A549 (cell line): ENCODE measurements around the gene CLEC3A. TPM values are rescaled to one million over a fixed set of nuclear protein-coding genes. Genes with fewer than 3 reads are reported as not detected.

ENCODE experiments used
- ATAC-seq, 2 experiments: fragments of 200-7000 bp in 1 of 2; fragments of >200 bp in 1 of 2; cut with Nextera tagmentation in 1 of 2; cut with Tn5 transposase in 1 of 2; 3 replicates each; pipeline versions ENCODE4 v1.8.0 to v1.9.1; 2018 to 2020; ENCODE audit warnings: mild to moderate bottlenecking in 1 of 2, moderate library complexity in 1 of 2
- CTCF ChIA-PET: fragments of 300-600 bp; sonication (Branson Sonifier 250); formaldehyde crosslinking; extraction: SDS; loops from one replicate; lab custom pipeline; 2021; ENCODE audit warnings: antibody characterized with exemption, inconsistent platforms; lab: Yijun Ruan, JAX
- POLR2A ChIA-PET: fragments of 350-600 bp; formaldehyde crosslinking; extraction: SDS; loops from one replicate; lab custom pipeline; 2021; ENCODE audit warnings: antibody characterized with exemption, inconsistent platforms; lab: Yijun Ruan, JAX
- DNase-seq, 2 experiments: peaks; one replicate each; pipeline versions ENCODE4 v3.0.0 to v3.0.0-alpha.2; 2011 to 2016; ENCODE audit warnings: low read depth in 1 of 2, low spot score in 1 of 2
- FAIRE-seq: peaks from 2 replicates; lab custom pipeline; 2011; peaks lifted over from hg19 to GRCh38; lab: Jason Lieb, UNC
- H3K27ac ChIP-seq, 2 experiments: fragments of >200 bp; sonication (Bioruptor Twin); formaldehyde crosslinking; 3 replicates each; pipeline ENCODE4 v1.5.1; 2016 to 2017
- H3K4me1 ChIP-seq: fragments of >200 bp; sonication (Bioruptor Twin); formaldehyde crosslinking; 3 replicates; pipeline ENCODE4 v1.6.1; 2016
- H3K4me2 ChIP-seq: fragments of >200 bp; sonication (Bioruptor Twin); formaldehyde crosslinking; 3 replicates; pipeline ENCODE4 v1.6.1; 2016
- H3K4me3 ChIP-seq: fragments of >200 bp; sonication (Bioruptor Twin); formaldehyde crosslinking; 3 replicates; pipeline ENCODE4 v1.5.1; 2016
- H3K9me3 ChIP-seq: fragments of >200 bp; sonication (Bioruptor Twin); formaldehyde crosslinking; 3 replicates; pipeline ENCODE4 v1.6.1; 2016
- BCL3 ChIP-seq: fragments of >200 bp; sonication (Bioruptor Twin); formaldehyde crosslinking; IDR thresholded peaks from 3 replicates; pipeline ENCODE4 v1.6.1; 2016
- BHLHE40 ChIP-seq: IDR thresholded peaks from 2 replicates; pipeline ENCODE4 v1.6.1; 2012; ENCODE audit warnings: low read depth, low read length, inconsistent platforms
- CBX2 ChIP-seq: fragments of 200-600 bp; sonication (generic); IDR thresholded peaks from 2 replicates; pipeline ENCODE4 v1.6.1; 2016; ENCODE audit warnings: low read depth, mild to moderate bottlenecking, borderline replicate concordance
- CBX8 ChIP-seq: fragments of 200-600 bp; sonication (generic); IDR thresholded peaks from 2 replicates; pipeline ENCODE4 v1.6.1; 2016
- CTCF ChIP-seq: fragments of >200 bp; sonication (Bioruptor Twin); formaldehyde crosslinking; IDR thresholded peaks from 3 replicates; pipeline ENCODE4 v1.5.1; 2016
- E2F6 ChIP-seq: IDR thresholded peaks from 2 replicates; pipeline ENCODE4 v1.6.1; 2012; ENCODE audit warnings: low read depth, borderline replicate concordance
- EHMT2 ChIP-seq: fragments of 200-600 bp; sonication (generic); IDR thresholded peaks from 2 replicates; pipeline ENCODE4 v1.6.1; 2016; ENCODE audit warnings: antibody characterized with exemption, low read depth, mild to moderate bottlenecking, moderate library complexity
- EP300 ChIP-seq, 2 experiments: fragments of >200 bp; sonication (Bioruptor Twin); formaldehyde crosslinking; IDR thresholded peaks; 2 replicates in 1 of 2; 3 replicates in 1 of 2; pipeline ENCODE4 v1.6.1; 2016 to 2017
- FOSL2 ChIP-seq, 2 experiments: fragments of 450-650 bp in 1 of 2; fragments of >200 bp in 1 of 2; sonication (Bioruptor Twin) in 1 of 2; formaldehyde crosslinking; IDR thresholded peaks; 2 replicates each; pipeline versions ENCODE4 v1.5.0 to v1.6.1; 2016 to 2020; ENCODE audit warnings: mild to moderate bottlenecking in 1 of 2, moderate library complexity in 1 of 2
- HDAC2 ChIP-seq: fragments of 200-600 bp; sonication (generic); IDR thresholded peaks from 2 replicates; pipeline ENCODE4 v1.6.1; 2016
- HMGXB4 ChIP-seq: fragments of 250-450 bp; sonication (Bioruptor Pico); IDR thresholded peaks from 2 replicates; pipeline ENCODE4 v1.5.0; 2021; ENCODE audit warnings: mild to moderate bottlenecking, moderate library complexity, borderline replicate concordance
- HOXB5 ChIP-seq: fragments of 250-450 bp; sonication (Bioruptor Pico); IDR thresholded peaks from 2 replicates; pipeline ENCODE4 v1.5.0; 2020; ENCODE audit warnings: mild to moderate bottlenecking, moderate library complexity
- KDM5A ChIP-seq: fragments of 200-600 bp; sonication (generic); IDR thresholded peaks from 2 replicates; pipeline ENCODE4 v1.6.1; 2016; ENCODE audit warnings: antibody characterized with exemption, mild to moderate bottlenecking
- NFE2L2 ChIP-seq: fragments of 150-350 bp; conservative IDR thresholded peaks from 2 replicates; pipeline ENCODE4 v1.6.1; 2014; ENCODE audit warnings: low read length
- NPAS2 ChIP-seq: fragments of 250-450 bp; sonication (Bioruptor Pico); IDR thresholded peaks from 2 replicates; pipeline ENCODE4 v1.8.0; 2022; ENCODE audit warnings: mild to moderate bottlenecking, moderate library complexity, borderline replicate concordance
- POLR2AphosphoS2 ChIP-seq: conservative IDR thresholded peaks from 2 replicates; pipeline ENCODE4 v1.6.1; 2012; ENCODE audit warnings: low read length, improper control_type of control experiment, inconsistent platforms
- RAD21 ChIP-seq, 2 experiments: fragments of >200 bp in 1 of 2; sonication (Bioruptor Twin) in 1 of 2; formaldehyde crosslinking in 1 of 2; IDR thresholded peaks in 1 of 2; conservative IDR thresholded peaks in 1 of 2; 2 replicates in 1 of 2; 3 replicates in 1 of 2; pipeline ENCODE4 v1.6.1; 2012 to 2018; ENCODE audit warnings: inconsistent platforms in 1 of 2
- RFX5 ChIP-seq: fragments of 450-650 bp; IDR thresholded peaks from 2 replicates; pipeline ENCODE4 v1.7.1; 2014; ENCODE audit warnings: antibody characterized with exemption, mild to moderate bottlenecking, moderate library complexity
- SMC3 ChIP-seq: fragments of >200 bp; sonication (Bioruptor Twin); formaldehyde crosslinking; IDR thresholded peaks from 3 replicates; pipeline ENCODE4 v1.6.1; 2018; ENCODE audit warnings: inconsistent platforms
- TP53 ChIP-seq: fragments of 250-450 bp; sonication (Bioruptor Pico); IDR thresholded peaks from 2 replicates; pipeline ENCODE4 v1.5.0; 2021; ENCODE audit warnings: mild to moderate bottlenecking, moderate library complexity
- ZFP36 ChIP-seq: fragments of 450-650 bp; IDR thresholded peaks from 2 replicates; pipeline ENCODE4 v1.6.1; 2014; ENCODE audit warnings: borderline replicate concordance; ENCODE audit not compliant: partially characterized antibody
- WGBS: methylation state at CpG from one replicate; pipeline ENCODE4 v1.1.6; 2017; ENCODE audit errors: missing lambda C conversion rate; 5-methylcytosine and 5-hydroxymethylcytosine counted together
- polyA plus RNA-seq, 4 experiments: library from polyadenylated mRNA; depleted of rRNA in 3 of 4; stranded (reverse); fragments of >200 nt; fragmentation: RNase III in 1 of 4; extraction: RNeasy Plus Mini Kit Qiagen cat#74134 plus additional on column Dnase treatment in 1 of 4; gene quantifications; 2 replicates in 3 of 4; 3 replicates in 1 of 4; pipeline ENCODE4 v1.2.3, GENCODE V29; 2011 to 2017
- TF ChIP-seq, protein P1 (sequence below): fragments of 450-650 bp; IDR thresholded peaks from 2 replicates; pipeline ENCODE4 v1.6.1; 2014; ENCODE audit warnings: antibody characterized with exemption

CLEC3A gene
- polyA plus RNA-seq, 2 of the 4 experiments (the other 2 are of a cell fraction) = not detected

DNA sequence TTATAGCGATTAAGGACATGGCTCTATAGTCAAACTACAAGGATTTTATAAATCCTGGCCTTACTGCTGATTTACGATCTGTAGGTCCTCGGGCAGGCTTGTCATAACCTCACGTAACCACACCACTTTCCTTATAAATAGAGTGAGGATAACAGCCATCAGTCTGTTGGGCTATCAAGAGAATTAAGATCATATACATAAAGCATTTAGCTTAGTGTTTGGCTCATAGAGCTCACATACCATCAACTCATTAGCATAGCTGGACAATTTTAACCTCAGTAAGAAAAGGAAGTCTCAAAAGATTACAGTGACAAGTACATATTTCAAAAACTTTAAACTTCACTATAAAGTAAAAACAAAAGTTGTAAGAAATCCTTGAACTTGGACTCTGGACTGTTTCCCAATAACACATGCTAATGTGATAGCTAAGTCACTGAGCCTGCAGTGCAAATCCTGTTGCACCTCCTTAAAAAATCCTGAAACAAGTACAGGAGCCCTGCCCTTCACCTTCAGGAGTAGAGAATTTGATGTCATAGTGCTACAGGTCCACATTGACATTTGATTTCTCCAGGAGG, 20.8 kb upstream of the CLEC3A start:
- ChIA-PET POLR2A (no interaction called here), CTCF (interaction anchor here (0.6 to 2.8 kb wide), 7 partner anchors 8 to 418 kb away, joined by 3 to 18 read pairs (median 4); no protein-coding TSS in a partner anchor)
- Histone ChIP-seq H3K9me3 (no peaks in the 10 kb centered on the region), H3K4me1 (no peaks in the 10 kb centered on the region), H3K4me2 (no peak overlapping the region), H3K27ac (no peak overlapping the region), H3K4me3 (no peak overlapping the region)
- WGBS = 4% methylated on average over 4 of the region's 4 CpGs
- no peak for TF ChIP-seq POLR2AphosphoS2
- no peak for TF ChIP-seq E2F6
- TF ChIP-seq SMC3 = no peak
- TF ChIP-seq ZFP36 = no peak
- TF ChIP-seq KDM5A = no peak
- no peak for TF ChIP-seq BCL3
- no peak for TF ChIP-seq TP53
- no peak for TF ChIP-seq CBX8
- TF ChIP-seq NPAS2 (CRISPR knock-in tag) = no peak
- TF ChIP-seq, protein P1, sequence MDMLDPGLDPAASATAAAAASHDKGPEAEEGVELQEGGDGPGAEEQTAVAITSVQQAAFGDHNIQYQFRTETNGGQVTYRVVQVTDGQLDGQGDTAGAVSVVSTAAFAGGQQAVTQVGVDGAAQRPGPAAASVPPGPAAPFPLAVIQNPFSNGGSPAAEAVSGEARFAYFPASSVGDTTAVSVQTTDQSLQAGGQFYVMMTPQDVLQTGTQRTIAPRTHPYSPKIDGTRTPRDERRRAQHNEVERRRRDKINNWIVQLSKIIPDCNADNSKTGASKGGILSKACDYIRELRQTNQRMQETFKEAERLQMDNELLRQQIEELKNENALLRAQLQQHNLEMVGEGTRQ = no peak
- no peak for TF ChIP-seq HMGXB4 (CRISPR knock-in tag)
- TF ChIP-seq FOSL2 (IDR thresholded peaks at IDR 0.05) = no peak
- no peak for TF ChIP-seq FOSL2 (CRISPR knock-in tag; IDR thresholded peaks at IDR 0.05)
- no peak for TF ChIP-seq BHLHE40
- TF ChIP-seq HDAC2 = no peak
- TF ChIP-seq CBX2 = no peak
- TF ChIP-seq EHMT2 = no peak
- TF ChIP-seq RFX5 = no peak
- DNase-seq = no peak
- no peak for FAIRE-seq
- no peak for ATAC-seq

DNA sequence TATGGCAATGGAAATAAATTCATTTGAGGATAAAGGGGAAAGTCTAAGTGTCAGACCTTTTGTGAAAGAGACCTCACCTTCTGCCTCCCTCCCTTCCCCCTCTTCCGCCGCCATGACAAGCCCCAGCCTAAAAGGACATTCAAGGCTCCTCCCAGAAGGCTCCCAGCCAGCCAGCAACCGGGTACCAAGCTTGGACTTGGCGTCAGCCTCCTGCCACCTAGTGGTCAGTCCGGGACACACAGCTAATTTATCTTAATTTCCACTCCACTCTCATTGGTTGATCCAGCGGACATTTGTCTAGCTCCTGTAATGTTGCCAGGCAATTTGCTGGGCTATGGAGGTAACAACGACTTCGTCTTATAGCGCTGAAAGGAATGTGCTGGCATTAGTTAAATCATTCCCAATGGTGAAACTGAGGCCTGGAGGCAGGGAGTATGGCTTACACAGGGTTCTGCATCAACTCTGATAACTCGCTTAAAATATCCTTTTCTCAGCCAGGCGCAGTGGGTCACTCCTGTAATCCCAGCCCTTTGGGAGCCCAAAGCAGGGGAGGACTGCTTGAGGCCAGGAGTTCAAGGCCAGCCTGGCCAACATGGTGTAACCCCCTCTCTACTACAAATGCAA, 19.3 kb upstream of the CLEC3A start:
- no peak overlapping the region for H3K27ac ChIP-seq
- H3K9me3 ChIP-seq = no peaks in the 10 kb centered on the region
- H3K4me3 ChIP-seq = no peak overlapping the region
- FAIRE-seq (no peak), DNase-seq (peak; percentile 72 to 87), ATAC-seq (peak; percentile 81 to 96)
- ChIA-PET POLR2A (no interaction called here), CTCF (interaction anchor here (0.6 to 2.8 kb wide), 25 partner anchors 9 to 419 kb away, joined by 3 to 18 read pairs (median 4); no protein-coding TSS in a partner anchor)
- 10% methylated on average over 11 of the region's 11 CpGs for whole genome bisulfite sequencing
- TF ChIP-seq CTCF = peak; percentile 63
- TF ChIP-seq HOXB5 (CRISPR knock-in tag) = peak; percentile 86; the same call in 1 of the 2 replicates
- peak; percentile 67 to 74 for TF ChIP-seq RAD21 (conservative IDR thresholded peaks at IDR 0.05 in 1 of 2, IDR thresholded peaks at IDR 0.05 in 1 of 2)
- peak; percentile 54 for TF ChIP-seq SMC3
- no peak for TF ChIP-seq NFE2L2
- peak; percentile 56; the same call in 1 of the 2 replicates for TF ChIP-seq RFX5
- TF ChIP-seq EP300 (IDR thresholded peaks at IDR 0.05) = no peak
- no peaks in the 10 kb centered on the region for H3K4me1 ChIP-seq
- H3K4me2 ChIP-seq = no peak overlapping the region; the same call in 2 of the 3 replicates
